GM19438 (cell line): ENCODE measurements around the gene COG3.

Experiments
- ATAC-seq: cut with Tn5 transposase; IDR thresholded peaks from one replicate; pipeline ENCODE4 v1.9.1; 2021; ENCODE audit warnings: low read depth; ENCODE audit not compliant: unreplicated experiment

COG3 gene

GRCh38 chr13:45446181-45446580 lies 18.6 kb upstream of the COG3 start:
- no peak for ATAC-seq

GRCh38 chr13:45447050-45447661 lies 17.6 kb upstream of the COG3 start:
- ATAC-seq, result no peak

GRCh38 chr13:45448965-45449559 lies 15.7 kb upstream of the COG3 start:
- no peak for ATAC-seq

GRCh38 chr13:45451282-45451681 lies 13.5 kb upstream of the COG3 start:
- no peak for ATAC-seq

DNA sequence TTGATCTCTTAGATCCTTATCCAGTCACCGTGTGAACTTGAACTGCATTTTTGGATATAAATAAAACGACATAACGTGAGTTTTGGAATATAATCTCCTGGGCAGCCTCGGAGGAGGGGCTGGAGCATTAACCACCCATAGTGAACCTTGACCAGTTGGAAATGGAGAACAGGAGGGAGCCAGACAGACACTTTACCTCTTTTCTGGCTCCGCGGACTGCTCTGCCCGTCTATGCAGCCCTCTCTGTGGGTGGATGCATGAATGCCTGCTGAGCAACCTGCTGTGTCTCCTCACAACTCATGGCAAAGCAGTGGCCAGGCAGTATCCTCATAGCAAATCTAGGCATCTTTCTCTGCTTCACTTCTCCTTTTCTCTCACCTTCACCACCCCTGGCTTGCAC lies 10.5 kb upstream of the COG3 start:
- ATAC-seq, result no peak

GRCh38 chr13:45456196-45456972 lies 8.4 kb upstream of the COG3 start:
- no peak for ATAC-seq

GRCh38 chr13:45464141-45464686 lies 525 bp upstream of the COG3 start:
- ATAC-seq, result no peak

- no peak for ATAC-seq
Measured at GRCh38 chr13:45466359-45466758, 1.6 kb downstream of the COG3 start.

GRCh38 chr13:45468635-45469034 lies 3.9 kb downstream of the COG3 start:
- ATAC-seq, result no peak

DNA sequence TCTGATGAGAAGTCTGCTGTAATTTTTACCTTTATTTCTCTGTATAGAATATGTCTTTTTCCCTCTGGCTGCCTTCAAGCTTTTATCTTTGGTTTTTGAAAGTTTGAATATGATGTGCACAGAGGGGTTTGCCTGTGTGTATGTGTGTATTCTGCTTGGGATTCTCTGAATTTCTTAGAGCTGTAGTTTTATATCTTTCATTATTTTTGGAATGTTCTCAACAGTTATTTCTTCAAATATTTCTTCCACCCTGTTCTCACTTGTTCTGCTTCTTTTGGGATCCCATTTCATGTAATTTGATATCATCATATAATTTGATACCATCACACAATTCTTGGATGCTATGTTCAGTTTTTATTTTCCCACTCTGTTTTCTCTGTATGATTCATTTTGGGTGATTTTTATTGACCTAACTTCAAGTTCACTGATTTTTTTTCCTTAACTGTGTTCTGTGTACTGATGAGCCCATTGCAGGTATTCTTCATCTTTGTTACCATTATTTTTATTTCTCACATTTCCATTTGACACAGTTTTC lies 7.5 kb downstream of the COG3 start:
- no peak for ATAC-seq

DNA sequence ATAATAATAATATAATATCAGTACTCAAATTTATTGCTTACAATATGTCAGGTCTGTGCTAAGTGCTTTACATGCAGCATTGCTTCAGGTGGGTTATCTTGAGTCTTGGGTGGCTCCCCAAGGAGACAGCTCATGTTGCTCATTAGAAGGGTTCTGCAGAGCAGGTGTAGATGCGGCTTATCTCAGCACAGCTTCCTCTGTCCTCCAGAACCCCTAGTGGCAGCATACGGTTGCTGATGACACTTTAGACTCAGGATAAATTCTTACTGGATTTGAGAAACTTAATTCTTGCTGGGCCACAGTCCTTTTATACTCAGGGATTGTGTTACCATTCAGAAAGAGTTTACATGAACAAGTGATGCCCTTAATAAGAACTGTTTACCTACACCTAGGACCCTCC lies 8.9 kb downstream of the COG3 start:
- ATAC-seq, result no peak

GRCh38 chr13:45474584-45475454 lies 10.1 kb downstream of the COG3 start:
- ATAC-seq, result no peak

- ATAC-seq, result no peak
Measured at GRCh38 chr13:45479661-45480060, 14.9 kb downstream of the COG3 start.

GRCh38 chr13:45481688-45482087 lies 16.9 kb downstream of the COG3 start:
- no peak for ATAC-seq

DNA sequence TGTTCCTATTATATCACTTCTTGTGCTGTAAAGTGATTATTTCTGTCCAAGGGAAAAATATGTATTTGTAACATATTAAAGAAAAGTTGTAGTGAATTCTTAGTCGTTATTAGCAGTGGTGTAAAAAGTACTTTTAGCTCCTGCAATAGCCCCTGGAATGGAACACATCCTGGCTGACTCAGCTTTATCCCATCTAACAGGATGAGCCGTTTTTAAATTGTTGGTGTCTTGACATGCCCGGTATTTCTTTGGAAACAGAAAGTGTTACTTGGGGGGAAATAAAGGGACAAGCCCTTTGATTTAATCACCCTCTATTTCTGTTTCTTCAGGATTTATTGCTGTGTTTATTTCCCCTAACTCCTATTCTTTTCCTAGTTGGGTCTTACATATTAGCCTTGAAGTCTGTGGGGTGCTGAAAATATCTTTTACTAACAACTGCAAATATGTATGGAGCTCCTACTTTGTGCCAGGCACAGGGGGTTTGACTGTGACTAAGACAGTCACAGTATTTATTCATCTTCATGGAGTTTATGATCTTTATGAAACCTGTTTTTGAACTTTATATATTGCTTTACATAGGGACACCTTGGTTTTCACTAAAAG lies 17.9 kb downstream of the COG3 start:
- no peak for ATAC-seq

GRCh38 chr13:45487604-45488003 lies 22.9 kb downstream of the COG3 start:
- no peak for ATAC-seq

DNA sequence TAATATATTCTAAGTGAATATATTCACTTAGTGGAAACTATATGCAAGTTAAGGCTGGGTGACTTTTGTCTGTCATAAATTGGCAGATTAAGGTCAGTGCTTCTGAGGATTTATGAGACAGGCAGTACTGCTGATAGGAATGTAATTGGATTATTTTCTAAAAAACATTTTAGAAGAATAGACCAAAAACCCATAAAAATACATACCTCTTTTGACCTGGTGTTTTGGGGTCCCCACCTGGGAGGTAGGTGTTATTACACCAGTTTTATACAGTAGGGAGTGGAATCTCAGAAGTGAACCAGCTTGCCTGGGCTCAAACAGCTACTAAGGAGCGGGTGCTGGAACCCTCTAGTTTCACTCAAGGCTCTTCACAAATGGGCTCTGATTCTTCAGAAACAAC lies 25.3 kb downstream of the COG3 start:
- ATAC-seq, result no peak

- ATAC-seq, result no peak
Measured at GRCh38 chr13:45492538-45492937, 27.8 kb downstream of the COG3 start.

DNA sequence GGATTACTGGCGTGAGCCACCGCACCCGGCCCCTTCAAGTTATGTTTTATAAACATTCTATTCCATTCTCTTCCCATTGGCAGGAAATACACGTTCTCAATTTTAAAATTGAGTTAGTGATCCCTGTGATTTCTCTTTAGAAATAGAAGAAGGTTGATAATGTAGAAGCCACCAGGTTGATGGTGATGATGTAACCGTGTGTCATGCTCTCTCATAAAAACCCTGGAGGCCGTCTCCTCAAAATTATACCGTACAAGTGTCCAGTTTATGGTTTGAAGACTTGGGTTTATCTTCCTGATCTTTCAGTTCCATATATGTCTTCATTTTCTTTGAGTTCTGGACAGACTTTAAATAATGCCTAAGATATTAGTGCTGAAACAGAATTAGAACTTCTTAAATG lies 32.2 kb downstream of the COG3 start:
- no peak for ATAC-seq
